ENCODE results near the gene TMEM179B. TPM values are rescaled to one million over a fixed set of nuclear protein-coding genes. Genes with fewer than 3 reads are reported as not detected.

The TMEM179B gene
- polyA plus RNA-seq, 1 donor (not counting 4 experiments of a cell fraction or from before 2014, with no cell fraction given), result 35.4 TPM

GRCh38 chr11:62771144-62772021 lies 15.8 kb upstream of the TMEM179B start, which contains the start of gene TAF6L:
TSS of gene TAF6L (plus strand) at chr11:62771396. CDS start at chr11:62775784, 4,388 bp downstream.
- Histone ChIP-seq H3K4me1 (ENCODE audit: control insufficient read depth, extremely low read depth, insufficient read depth, low read length) (peaks cover 18% of the 10 kb centered on the region), H3K9me1 (ENCODE audit: control insufficient read depth, extremely low read depth, insufficient read depth, low read length) (no peaks in the 10 kb centered on the region), H3K4me2 (ENCODE audit: control insufficient read depth, extremely low read depth, insufficient read depth, low read depth, low read length) (peak within 1 kb of the TSS; percentile 86), H3K9ac (ENCODE audit: control insufficient read depth, extremely low read depth, insufficient read depth, low read length) (peak within 1 kb of the TSS; percentile 82), H3K4me3 (ENCODE audit: control insufficient read depth in 2 of 3, extremely low read depth in 1 of 3, insufficient read depth in 2 of 3, low read depth in 1 of 3, low read length in 3 of 3) (peak within 1 kb of the TSS; percentile 63 to 83 (median 82)), H3K36me3 (ENCODE audit: control insufficient read depth in 2 of 2, extremely low read depth in 1 of 2, insufficient read depth in 2 of 2, low read length in 2 of 2) (peaks cover 5 to 9% of the 10 kb centered on the region in 2 experiments), H3K79me2 (ENCODE audit: control insufficient read depth, insufficient read depth, low read length) (peaks cover 15% of the 10 kb centered on the region), H3K27me3 (ENCODE audit: control insufficient read depth, extremely low read depth, insufficient read depth, low read length) (no peaks in the 10 kb centered on the region), H3K9me3 (ENCODE audit: control insufficient read depth, low read depth, low read length) (no peaks in the 10 kb centered on the region), H4K20me1 (ENCODE audit: control insufficient read depth, extremely low read depth, insufficient read depth, low read length) (no peaks in the 10 kb centered on the region), H3K27ac (ENCODE audit: control insufficient read depth, insufficient read depth, low read length) (peak within 1 kb of the TSS; percentile 85), H2AFZ (ENCODE audit: control insufficient read depth, low read length) (peak within 1 kb of the TSS; percentile 96)
- dilution Hi-C loops (cut with MboI; ENCODE audit: extremely low pct_ligation_motif_present, low sequenced_read_pairs), result no loop called here
- no peak for TF ChIP-seq CTCF (optimal IDR thresholded peaks at IDR 0.05 in 1 of 3, IDR thresholded peaks at IDR 0.05 in 1 of 3, conservative IDR thresholded peaks at IDR 0.05 in 1 of 3; ENCODE audit: extremely low read depth in 1 of 3, insufficient read depth in 2 of 3, low read length in 3 of 3)
- TF ChIP-seq EZH2 (IDR thresholded peaks at IDR 0.05; ENCODE audit: low read length), result no peak
- peak; percentile 89 for DNase-seq (ENCODE audit: low read depth, low spot score)
- FAIRE-seq, result no peak

GRCh38 chr11:62774407-62774806 lies 12.8 kb upstream of the TMEM179B start:
- no peaks in the 10 kb centered on the region for H3K27me3 ChIP-seq (ENCODE audit: control insufficient read depth, extremely low read depth, insufficient read depth, low read length)
- no peak overlapping the region for H3K27ac ChIP-seq (ENCODE audit: control insufficient read depth, insufficient read depth, low read length)
- dilution Hi-C loops (cut with MboI; ENCODE audit: extremely low pct_ligation_motif_present, low sequenced_read_pairs), result no loop called here
- no peak overlapping the region for H2AFZ ChIP-seq (ENCODE audit: control insufficient read depth, low read length)
- H3K79me2 ChIP-seq (ENCODE audit: control insufficient read depth, insufficient read depth, low read length), result peaks cover 15% of the 10 kb centered on the region
- peaks cover 18% of the 10 kb centered on the region for H3K4me1 ChIP-seq (ENCODE audit: control insufficient read depth, extremely low read depth, insufficient read depth, low read length)
- H3K9me3 ChIP-seq (ENCODE audit: control insufficient read depth, low read depth, low read length), result no peaks in the 10 kb centered on the region
- TF ChIP-seq EZH2 (IDR thresholded peaks at IDR 0.05; ENCODE audit: low read length) (no peak), CTCF (optimal IDR thresholded peaks at IDR 0.05 in 1 of 3, IDR thresholded peaks at IDR 0.05 in 1 of 3, conservative IDR thresholded peaks at IDR 0.05 in 1 of 3; ENCODE audit: extremely low read depth in 1 of 3, insufficient read depth in 2 of 3, low read length in 3 of 3) (no peak)
- H3K9ac ChIP-seq (ENCODE audit: control insufficient read depth, extremely low read depth, insufficient read depth, low read length), result no peak overlapping the region
- DNase-seq (ENCODE audit: low read depth, low spot score), result no peak
- H3K36me3 ChIP-seq (ENCODE audit: control insufficient read depth in 2 of 2, extremely low read depth in 1 of 2, insufficient read depth in 2 of 2, low read length in 2 of 2), result peaks cover 8 to 10% of the 10 kb centered on the region in 2 experiments
- no peaks in the 10 kb centered on the region for H3K9me1 ChIP-seq (ENCODE audit: control insufficient read depth, extremely low read depth, insufficient read depth, low read length)
- FAIRE-seq, result no peak
- no peaks in the 10 kb centered on the region for H4K20me1 ChIP-seq (ENCODE audit: control insufficient read depth, extremely low read depth, insufficient read depth, low read length)
- H3K4me2 ChIP-seq (ENCODE audit: control insufficient read depth, extremely low read depth, insufficient read depth, low read depth, low read length), result no peak overlapping the region
- no peak overlapping the region for H3K4me3 ChIP-seq (ENCODE audit: control insufficient read depth in 2 of 3, extremely low read depth in 1 of 3, insufficient read depth in 2 of 3, low read depth in 1 of 3, low read length in 3 of 3)
